ENCODE measurements around the gene DUSP22.

Gene DUSP22

GRCh38 chr6:279341-280029 is 12.8 kb upstream of the DUSP22 start:
- no peak overlapping the region for H3K4me3 ChIP-seq (ENCODE audit: low read depth, low read length)
- TF ChIP-seq CTCF (IDR thresholded peaks at IDR 0.05; ENCODE audit: insufficient read depth, low read depth, low read length, missing control alignments) = no peak
- DNase-seq (ENCODE audit: low read depth) = no peak

GRCh38 chr6:280775-281468 is 11.4 kb upstream of the DUSP22 start:
- H3K4me3 ChIP-seq (ENCODE audit: low read depth, low read length) = no peak overlapping the region
- no peak for DNase-seq (ENCODE audit: low read depth)
- no peak for TF ChIP-seq CTCF (IDR thresholded peaks at IDR 0.05; ENCODE audit: insufficient read depth, low read depth, low read length, missing control alignments)

- no peak for TF ChIP-seq CTCF (IDR thresholded peaks at IDR 0.05; ENCODE audit: insufficient read depth, low read depth, low read length, missing control alignments)
- no peak for DNase-seq (ENCODE audit: low read depth)
- no peak overlapping the region for H3K4me3 ChIP-seq (ENCODE audit: low read depth, low read length)
Observed at GRCh38 chr6:281469-282103, 10.7 kb upstream of the DUSP22 start.

GRCh38 chr6:282177-282866 is 10.0 kb upstream of the DUSP22 start:
- no peak for TF ChIP-seq CTCF (IDR thresholded peaks at IDR 0.05; ENCODE audit: insufficient read depth, low read depth, low read length, missing control alignments)
- no peak for DNase-seq (ENCODE audit: low read depth)
- no peak overlapping the region for H3K4me3 ChIP-seq (ENCODE audit: low read depth, low read length)

DNA sequence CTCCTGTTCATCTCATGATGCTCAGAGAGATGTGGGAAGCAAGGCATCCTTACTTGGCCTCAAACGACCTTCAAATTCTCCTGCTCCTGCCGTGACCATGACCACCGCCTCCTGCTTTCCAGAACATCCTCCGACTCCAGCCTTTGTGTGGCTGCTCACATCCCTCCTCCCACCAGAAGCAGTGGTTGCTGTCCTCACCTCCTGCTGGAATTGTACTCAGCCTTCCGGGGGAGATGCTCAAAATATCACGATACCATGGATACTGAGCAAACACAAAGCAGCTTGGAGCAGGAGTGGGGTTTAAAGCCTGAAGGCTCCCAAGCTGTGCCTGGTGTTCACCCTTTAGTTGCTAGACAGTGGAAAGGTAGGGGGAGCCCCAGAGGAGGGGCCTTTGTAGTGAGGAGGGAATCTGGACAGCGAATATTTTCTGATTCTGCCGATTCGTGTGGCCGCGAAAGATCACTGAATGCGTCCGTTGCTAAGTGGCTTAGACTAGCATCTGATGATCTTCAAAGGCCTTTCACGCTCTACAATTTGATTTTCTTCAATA is 9.3 kb upstream of the DUSP22 start:
- DNase-seq (ENCODE audit: low read depth) = no peak
- TF ChIP-seq CTCF (IDR thresholded peaks at IDR 0.05; ENCODE audit: insufficient read depth, low read depth, low read length, missing control alignments) = no peak
- H3K4me3 ChIP-seq (ENCODE audit: low read depth, low read length) = no peak overlapping the region

DNA sequence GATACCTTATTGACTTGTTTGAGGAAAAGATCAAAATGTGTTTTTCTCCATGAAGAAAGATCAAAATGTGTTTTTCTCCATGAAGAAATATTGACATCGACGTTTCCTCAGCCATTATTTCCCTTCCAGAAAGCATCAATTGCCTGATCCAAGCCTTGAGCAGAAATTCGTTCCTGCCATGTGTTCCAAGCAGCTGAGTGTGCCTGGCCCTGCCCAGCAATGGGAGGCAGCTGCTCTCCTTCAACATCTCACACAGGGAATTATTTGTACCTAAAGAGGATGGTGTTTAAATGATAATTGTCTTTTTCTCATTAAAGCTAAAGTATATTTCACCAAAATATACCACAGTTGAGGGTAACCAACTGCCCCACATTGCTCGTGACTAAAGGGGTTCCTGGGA is 7.8 kb upstream of the DUSP22 start:
- no peak for DNase-seq (ENCODE audit: low read depth)
- no peak overlapping the region for H3K4me3 ChIP-seq (ENCODE audit: low read depth, low read length)
- TF ChIP-seq CTCF (IDR thresholded peaks at IDR 0.05; ENCODE audit: insufficient read depth, low read depth, low read length, missing control alignments) = no peak
